Neural progenitor cell (in vitro differentiated cells): ENCODE measurements around the gene STX11. TPM values are rescaled to one million over a fixed set of nuclear protein-coding genes. Genes with fewer than 3 reads are reported as not detected.

Source experiments
- DNase-seq: peaks from one replicate; pipeline ENCODE4 v3.0.0-alpha.2; 2016; ENCODE audit warnings: low spot score
- H2AFZ ChIP-seq: fragments of 200-600 bp; sonication (generic); replicated peaks from 2 replicates; pipeline ENCODE4 v1.6.1; 2016; ENCODE audit warnings: antibody characterized with exemption
- H3F3A ChIP-seq: fragments of 200-600 bp; sonication (generic); 2 replicates; pipeline ENCODE4 v1.6.1; 2016; ENCODE audit warnings: antibody characterized with exemption, low read depth
- H3K27ac ChIP-seq: fragments of 200-600 bp; sonication (generic); 2 replicates; pipeline ENCODE4 v1.5.1; 2016; ENCODE audit warnings: mild to moderate bottlenecking
- H3K27me3 ChIP-seq: fragments of 200-600 bp; sonication (generic); 2 replicates; pipeline ENCODE4 v1.6.1; 2016; ENCODE audit warnings: mild to moderate bottlenecking, moderate library complexity
- H3K36me3 ChIP-seq: fragments of 200-600 bp; sonication (generic); 2 replicates; pipeline ENCODE4 v1.5.1; 2016
- H3K4me1 ChIP-seq: fragments of 200-600 bp; sonication (generic); 2 replicates; pipeline ENCODE4 v1.6.1; 2016; ENCODE audit warnings: mixed run types
- H3K4me2 ChIP-seq: fragments of 200-600 bp; sonication (generic); 2 replicates; pipeline ENCODE4 v1.6.1; 2016
- H3K4me3 ChIP-seq: fragments of 200-600 bp; sonication (generic); 2 replicates; pipeline ENCODE4 v1.5.1; 2016
- H3K79me2 ChIP-seq: fragments of 200-600 bp; sonication (generic); 2 replicates; pipeline ENCODE4 v1.6.1; 2016; ENCODE audit warnings: low read depth
- H3K9ac ChIP-seq: fragments of 200-600 bp; sonication (generic); 2 replicates; pipeline ENCODE4 v1.6.1; 2016
- H3K9me3 ChIP-seq: fragments of 200-600 bp; sonication (generic); 2 replicates; pipeline ENCODE4 v1.5.1; 2016; ENCODE audit warnings: low read depth
- H4K20me1 ChIP-seq: fragments of 200-600 bp; sonication (generic); 2 replicates; pipeline ENCODE4 v1.6.1; 2016; ENCODE audit warnings: low read depth
- H3K27ac Mint-ChIP-seq: 3 replicates; pipeline ENCODE4 v1.8.0; 2021; ENCODE audit warnings: mixed read lengths
- H3K27me3 Mint-ChIP-seq: 2 replicates; pipeline ENCODE4 v1.8.0; 2022; ENCODE audit warnings: low read depth, mild to moderate bottlenecking, inconsistent platforms, moderate library complexity, mixed read lengths; ENCODE audit not compliant: insufficient read depth
- H3K36me3 Mint-ChIP-seq: 3 replicates; pipeline ENCODE4 v1.8.0; 2021; ENCODE audit warnings: mixed read lengths
- H3K4me1 Mint-ChIP-seq: 3 replicates; pipeline ENCODE4 v1.8.0; 2021; ENCODE audit warnings: mixed read lengths
- H3K4me3 Mint-ChIP-seq: 3 replicates; pipeline ENCODE4 v1.8.0; 2021; ENCODE audit warnings: mild to moderate bottlenecking, moderate library complexity, mixed read lengths
- H3K9me3 Mint-ChIP-seq: 3 replicates; pipeline ENCODE4 v1.8.0; 2020; ENCODE audit warnings: mixed read lengths
- EZH2 ChIP-seq: fragments of 200-600 bp; sonication (generic); IDR thresholded peaks from 2 replicates; pipeline ENCODE4 v1.6.1; 2017; ENCODE audit warnings: antibody characterized with exemption, mild to moderate bottlenecking, moderate library complexity
- EZH2phosphoT487 ChIP-seq: fragments of 200-600 bp; sonication (generic); IDR thresholded peaks from 2 replicates; pipeline ENCODE4 v1.6.1; 2017; ENCODE audit warnings: antibody characterized with exemption
- total RNA-seq: library from RNA; depleted of rRNA; stranded (reverse); fragments of >200 nt; gene quantifications from 2 replicates; pipeline ENCODE4 v1.2.3, GENCODE V29; 2015; ENCODE audit warnings: low replicate concordance
- TF ChIP-seq, protein P1 (sequence below): fragments of 200-600 bp; sonication (generic); IDR thresholded peaks from 2 replicates; pipeline ENCODE4 v1.5.1; 2017; ENCODE audit warnings: antibody characterized with exemption, mild to moderate bottlenecking

STX11 gene
- total RNA-seq, 1 donor from 2014 or later = not detected

DNA sequence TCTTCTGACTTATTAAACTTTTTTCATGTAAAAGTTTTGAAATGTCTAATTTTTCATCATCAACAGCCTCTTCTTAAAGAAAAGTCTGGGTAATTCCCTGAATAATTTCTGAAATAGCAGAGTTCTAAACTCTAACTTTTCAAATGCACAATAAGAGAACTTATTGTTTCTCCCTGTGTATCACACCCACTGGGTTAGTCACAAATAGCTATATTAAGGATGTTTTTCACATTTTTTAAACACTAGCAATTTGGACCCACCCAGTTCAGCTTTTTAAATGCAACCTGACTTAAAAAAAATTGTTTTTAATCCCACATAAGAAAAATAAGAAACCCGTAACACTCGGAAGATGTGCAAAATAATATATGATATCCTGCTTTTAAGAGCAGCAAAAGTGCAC is 73.4 kb downstream of the STX11 start:
- Histone ChIP-seq H3K4me2 (no peak overlapping the region), H3K36me3 (no peaks in the 10 kb centered on the region), H4K20me1 (no peaks in the 10 kb centered on the region), H3K27ac (no peak overlapping the region), H3K27me3 (no peaks in the 10 kb centered on the region), H3F3A (no peaks in the 10 kb centered on the region), H3K79me2 (no peaks in the 10 kb centered on the region), H3K4me1 (no peaks in the 10 kb centered on the region), H2AFZ (no peak overlapping the region), H3K4me3 (no peak overlapping the region), H3K9ac (no peak overlapping the region), H3K9me3 (no peaks in the 10 kb centered on the region)
- Mint-ChIP-seq H3K27ac (no peak overlapping the region), H3K27me3 (peaks cover 2% of the 10 kb centered on the region), H3K9me3 (no peaks in the 10 kb centered on the region), H3K4me1 (no peaks in the 10 kb centered on the region), H3K36me3 (no peaks in the 10 kb centered on the region), H3K4me3 (no peak overlapping the region)
- DNase-seq = no peak
- no peak for TF ChIP-seq EZH2
- TF ChIP-seq, protein P1, sequence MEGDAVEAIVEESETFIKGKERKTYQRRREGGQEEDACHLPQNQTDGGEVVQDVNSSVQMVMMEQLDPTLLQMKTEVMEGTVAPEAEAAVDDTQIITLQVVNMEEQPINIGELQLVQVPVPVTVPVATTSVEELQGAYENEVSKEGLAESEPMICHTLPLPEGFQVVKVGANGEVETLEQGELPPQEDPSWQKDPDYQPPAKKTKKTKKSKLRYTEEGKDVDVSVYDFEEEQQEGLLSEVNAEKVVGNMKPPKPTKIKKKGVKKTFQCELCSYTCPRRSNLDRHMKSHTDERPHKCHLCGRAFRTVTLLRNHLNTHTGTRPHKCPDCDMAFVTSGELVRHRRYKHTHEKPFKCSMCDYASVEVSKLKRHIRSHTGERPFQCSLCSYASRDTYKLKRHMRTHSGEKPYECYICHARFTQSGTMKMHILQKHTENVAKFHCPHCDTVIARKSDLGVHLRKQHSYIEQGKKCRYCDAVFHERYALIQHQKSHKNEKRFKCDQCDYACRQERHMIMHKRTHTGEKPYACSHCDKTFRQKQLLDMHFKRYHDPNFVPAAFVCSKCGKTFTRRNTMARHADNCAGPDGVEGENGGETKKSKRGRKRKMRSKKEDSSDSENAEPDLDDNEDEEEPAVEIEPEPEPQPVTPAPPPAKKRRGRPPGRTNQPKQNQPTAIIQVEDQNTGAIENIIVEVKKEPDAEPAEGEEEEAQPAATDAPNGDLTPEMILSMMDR = no peak
- TF ChIP-seq EZH2phosphoT487 = no peak

DNA sequence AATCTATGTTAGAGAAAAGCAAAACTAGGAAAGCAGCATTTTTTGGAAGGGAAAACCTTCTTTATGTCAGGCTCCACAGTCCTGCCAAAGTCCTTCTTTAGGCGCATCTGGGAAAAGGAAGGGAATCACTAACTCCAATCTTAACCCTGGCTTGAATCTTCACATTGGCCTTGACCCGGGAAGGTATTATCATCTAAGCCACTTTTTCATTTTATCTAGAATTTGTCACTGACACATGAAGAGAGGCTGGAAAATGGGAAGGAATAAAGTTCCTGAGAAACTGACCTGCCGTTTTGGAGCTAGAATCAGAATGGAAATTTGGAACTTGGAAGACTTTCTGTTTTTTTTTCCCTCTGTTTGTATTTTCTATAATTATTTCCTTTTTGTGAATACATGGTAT is 81.4 kb downstream of the STX11 start:
- H3K27me3 Mint-ChIP-seq = no peaks in the 10 kb centered on the region
- Histone ChIP-seq H2AFZ (no peak overlapping the region), H3F3A (no peaks in the 10 kb centered on the region), H4K20me1 (no peaks in the 10 kb centered on the region), H3K9ac (no peak overlapping the region), H3K27me3 (no peaks in the 10 kb centered on the region), H3K9me3 (no peaks in the 10 kb centered on the region), H3K4me1 (no peaks in the 10 kb centered on the region), H3K4me3 (no peak overlapping the region), H3K79me2 (no peaks in the 10 kb centered on the region), H3K4me2 (no peak overlapping the region), H3K36me3 (no peaks in the 10 kb centered on the region), H3K27ac (no peak overlapping the region)
- H3K27ac Mint-ChIP-seq = no peak overlapping the region
- H3K9me3 Mint-ChIP-seq = no peaks in the 10 kb centered on the region
- TF ChIP-seq EZH2phosphoT487 = no peak
- TF ChIP-seq, protein P1 = no peak
- TF ChIP-seq EZH2 = no peak
- no peaks in the 10 kb centered on the region for H3K36me3 Mint-ChIP-seq
- peaks cover 10% of the 10 kb centered on the region for H3K4me1 Mint-ChIP-seq
- no peak overlapping the region for H3K4me3 Mint-ChIP-seq
- DNase-seq = no peak

DNA sequence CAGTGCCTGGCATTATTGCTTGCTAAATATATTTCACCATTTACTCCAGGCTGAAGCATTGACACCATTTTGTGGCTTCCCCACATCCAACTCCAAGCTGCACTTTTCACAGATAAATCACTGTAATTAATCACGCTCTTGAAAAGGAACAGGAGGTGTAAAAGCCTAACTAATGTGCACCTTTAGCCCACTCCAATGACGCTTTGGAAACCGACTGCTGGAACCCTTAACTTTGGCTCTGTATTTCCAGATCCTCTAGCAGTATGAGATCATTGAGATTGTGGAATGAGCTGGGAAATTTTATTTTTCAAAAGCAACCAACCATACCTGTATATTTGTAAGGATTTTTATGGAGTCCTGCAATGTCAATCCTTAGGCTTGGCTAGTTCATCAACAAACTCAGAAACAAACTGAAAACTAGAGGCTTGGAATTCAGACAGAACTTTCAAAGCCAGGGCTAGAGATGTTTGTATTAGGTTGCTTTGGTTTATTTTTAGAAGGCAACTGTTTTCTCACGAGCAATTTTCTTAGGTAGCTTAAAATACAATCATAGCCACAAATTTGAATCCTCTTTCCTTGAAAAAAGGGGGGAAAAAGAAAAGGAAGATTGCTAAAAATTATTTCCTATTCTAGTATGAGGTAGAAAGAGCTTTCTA is 82.0 kb downstream of the STX11 start:
- no peak overlapping the region for H3K4me3 Mint-ChIP-seq
- DNase-seq = no peak
- Histone ChIP-seq H3K4me2 (no peak overlapping the region), H3K9me3 (no peaks in the 10 kb centered on the region), H3K36me3 (no peaks in the 10 kb centered on the region), H3K9ac (no peak overlapping the region), H3K27me3 (no peaks in the 10 kb centered on the region), H2AFZ (no peak overlapping the region), H3K79me2 (no peaks in the 10 kb centered on the region), H3F3A (no peaks in the 10 kb centered on the region), H4K20me1 (no peaks in the 10 kb centered on the region), H3K4me1 (no peaks in the 10 kb centered on the region), H3K27ac (no peak overlapping the region), H3K4me3 (no peak overlapping the region)
- H3K27me3 Mint-ChIP-seq = no peaks in the 10 kb centered on the region
- no peak overlapping the region for H3K27ac Mint-ChIP-seq
- H3K9me3 Mint-ChIP-seq = no peaks in the 10 kb centered on the region
- H3K36me3 Mint-ChIP-seq = no peaks in the 10 kb centered on the region
- H3K4me1 Mint-ChIP-seq = peaks cover 10% of the 10 kb centered on the region
- TF ChIP-seq EZH2 (no peak), EZH2phosphoT487 (no peak)
- TF ChIP-seq, protein P1 = no peak
